GM12878 (cell line): ENCODE results near the gene MAP3K21. TPM values are rescaled to one million over a fixed set of nuclear protein-coding genes. Genes with fewer than 3 reads are reported as not detected.

Experiments
- BCL11A ChIP-seq: IDR thresholded peaks from 2 replicates; pipeline ENCODE4 v1.6.1; 2011; ENCODE audit warnings: low read depth, low read length
- FOS ChIP-seq: IDR thresholded peaks from 3 replicates; pipeline ENCODE4 v1.6.1; 2011; ENCODE audit warnings: borderline replicate concordance; ENCODE audit not compliant: insufficient read length; ENCODE audit errors: extremely low read depth
- GABPA ChIP-seq: IDR thresholded peaks from 2 replicates; pipeline ENCODE4 v1.6.1; 2014; ENCODE audit warnings: antibody characterized with exemption, low read depth, mild to moderate bottlenecking, inconsistent platforms
- MTA2 ChIP-seq: fragments of 450-650 bp; IDR thresholded peaks from 2 replicates; pipeline ENCODE4 v1.6.1; 2016; ENCODE audit warnings: low read depth, mild to moderate bottlenecking, moderate library complexity
- MYC ChIP-seq: IDR thresholded peaks from 2 replicates; pipeline ENCODE4 v1.6.1; 2011; ENCODE audit warnings: mild to moderate bottlenecking, low read length, moderate library complexity, inconsistent platforms; ENCODE audit not compliant: insufficient read depth, insufficient replicate concordance, insufficient read length, severe bottlenecking
- NBN ChIP-seq: fragments of 450-650 bp; IDR thresholded peaks from 2 replicates; pipeline ENCODE4 v1.6.1; 2016
- NFYA ChIP-seq: IDR thresholded peaks from 2 replicates; pipeline ENCODE4 v1.6.1; 2011; ENCODE audit warnings: low read depth, mild to moderate bottlenecking, low read length, improper control_type of control experiment, borderline replicate concordance
- SMAD5 ChIP-seq: IDR thresholded peaks from 2 replicates; pipeline ENCODE4 v1.6.1; 2016; ENCODE audit warnings: antibody characterized with exemption, low read depth
- SREBF1 ChIP-seq: IDR thresholded peaks from 2 replicates; pipeline ENCODE4 v1.6.1; 2012; ENCODE audit warnings: mild to moderate bottlenecking, low read length
- ZNF592 ChIP-seq: fragments of 450-650 bp; IDR thresholded peaks from 2 replicates; pipeline ENCODE4 v1.6.1; 2017; ENCODE audit warnings: mild to moderate bottlenecking, moderate library complexity
- ZNF622 ChIP-seq: fragments of 450-650 bp; IDR thresholded peaks from 2 replicates; pipeline ENCODE4 v1.6.1; 2017; ENCODE audit warnings: mild to moderate bottlenecking, inconsistent platforms
- polyA plus RNA-seq, 11 experiments: library from polyadenylated mRNA; depleted of rRNA in 4 of 11; unstranded in 6 of 11; stranded (reverse) in 5 of 11; fragments of >200 nt; fragmentation: Nextera tagmentation in 4 of 11; fragmentation: Illumina TruSeq in 1 of 11; extraction: Ambion mirVana in 4 of 11; extraction: Trizol in 1 of 11; gene quantifications; 1 replicate in 1 of 11; 2 replicates in 10 of 11; pipeline versions ENCODE4 v1.2.1 to v1.2.3, GENCODE V29; 2011 to 2016; ENCODE audit warnings: inconsistent platforms in 2 of 11, missing spikeins in 2 of 11, low read depth in 1 of 11
- total RNA-seq, 4 experiments: library from RNA; depleted of rRNA in 3 of 4; stranded (reverse); fragments of >200 nt in 3 of 4; fragmentation: Illumina TruSeq in 1 of 4; extraction: Trizol in 1 of 4; gene quantifications; 2 replicates each; pipeline versions ENCODE4 v1.2.1 to v1.2.3, GENCODE V29; 2013 to 2021
- TF ChIP-seq, protein P1 (sequence below): IDR thresholded peaks from 2 replicates; pipeline ENCODE4 v1.6.1; 2012; ENCODE audit warnings: mild to moderate bottlenecking, low read depth, low read length
- TF ChIP-seq, protein P2 (sequence below): IDR thresholded peaks from 2 replicates; pipeline ENCODE4 v1.6.1; 2011; ENCODE audit warnings: low read depth, low read length, improper control_type of control experiment, borderline replicate concordance

Gene MAP3K21
- total and polyA plus RNA-seq, 10 of the 15 experiments (the other 5 are each of a cell fraction or from before 2014, with no cell fraction given) = 0.02 to 0.21 (median 0.09) TPM; not detected in 1

DNA sequence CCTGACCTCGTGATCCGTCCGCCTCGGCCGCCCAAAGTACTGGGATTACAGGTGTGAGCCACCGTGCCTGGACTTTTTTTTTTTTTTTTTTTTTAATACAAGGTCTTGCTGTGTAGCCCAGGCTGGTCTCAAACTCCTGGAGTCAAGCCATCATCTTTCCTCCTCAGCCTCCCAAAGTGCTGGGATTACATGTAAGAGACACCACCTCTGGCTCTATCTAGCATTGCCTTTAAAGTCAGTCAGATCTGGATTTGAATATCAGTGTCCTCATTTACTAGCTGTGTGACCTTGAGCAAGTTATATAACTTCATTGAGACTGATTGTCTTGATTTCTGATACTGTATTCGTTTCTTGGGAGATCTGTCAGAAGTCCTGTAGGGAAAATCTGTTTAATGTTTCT lies 6.6 kb downstream of the MAP3K21 start (continued):
- TF ChIP-seq, protein P1, sequence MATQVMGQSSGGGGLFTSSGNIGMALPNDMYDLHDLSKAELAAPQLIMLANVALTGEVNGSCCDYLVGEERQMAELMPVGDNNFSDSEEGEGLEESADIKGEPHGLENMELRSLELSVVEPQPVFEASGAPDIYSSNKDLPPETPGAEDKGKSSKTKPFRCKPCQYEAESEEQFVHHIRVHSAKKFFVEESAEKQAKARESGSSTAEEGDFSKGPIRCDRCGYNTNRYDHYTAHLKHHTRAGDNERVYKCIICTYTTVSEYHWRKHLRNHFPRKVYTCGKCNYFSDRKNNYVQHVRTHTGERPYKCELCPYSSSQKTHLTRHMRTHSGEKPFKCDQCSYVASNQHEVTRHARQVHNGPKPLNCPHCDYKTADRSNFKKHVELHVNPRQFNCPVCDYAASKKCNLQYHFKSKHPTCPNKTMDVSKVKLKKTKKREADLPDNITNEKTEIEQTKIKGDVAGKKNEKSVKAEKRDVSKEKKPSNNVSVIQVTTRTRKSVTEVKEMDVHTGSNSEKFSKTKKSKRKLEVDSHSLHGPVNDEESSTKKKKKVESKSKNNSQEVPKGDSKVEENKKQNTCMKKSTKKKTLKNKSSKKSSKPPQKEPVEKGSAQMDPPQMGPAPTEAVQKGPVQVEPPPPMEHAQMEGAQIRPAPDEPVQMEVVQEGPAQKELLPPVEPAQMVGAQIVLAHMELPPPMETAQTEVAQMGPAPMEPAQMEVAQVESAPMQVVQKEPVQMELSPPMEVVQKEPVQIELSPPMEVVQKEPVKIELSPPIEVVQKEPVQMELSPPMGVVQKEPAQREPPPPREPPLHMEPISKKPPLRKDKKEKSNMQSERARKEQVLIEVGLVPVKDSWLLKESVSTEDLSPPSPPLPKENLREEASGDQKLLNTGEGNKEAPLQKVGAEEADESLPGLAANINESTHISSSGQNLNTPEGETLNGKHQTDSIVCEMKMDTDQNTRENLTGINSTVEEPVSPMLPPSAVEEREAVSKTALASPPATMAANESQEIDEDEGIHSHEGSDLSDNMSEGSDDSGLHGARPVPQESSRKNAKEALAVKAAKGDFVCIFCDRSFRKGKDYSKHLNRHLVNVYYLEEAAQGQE = no peak
- TF ChIP-seq FOS = no peak
- TF ChIP-seq, protein P2, sequence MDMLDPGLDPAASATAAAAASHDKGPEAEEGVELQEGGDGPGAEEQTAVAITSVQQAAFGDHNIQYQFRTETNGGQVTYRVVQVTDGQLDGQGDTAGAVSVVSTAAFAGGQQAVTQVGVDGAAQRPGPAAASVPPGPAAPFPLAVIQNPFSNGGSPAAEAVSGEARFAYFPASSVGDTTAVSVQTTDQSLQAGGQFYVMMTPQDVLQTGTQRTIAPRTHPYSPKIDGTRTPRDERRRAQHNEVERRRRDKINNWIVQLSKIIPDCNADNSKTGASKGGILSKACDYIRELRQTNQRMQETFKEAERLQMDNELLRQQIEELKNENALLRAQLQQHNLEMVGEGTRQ = no peak
- no peak for TF ChIP-seq MTA2
- TF ChIP-seq ZNF592 = no peak
- no peak for TF ChIP-seq ZNF622
- TF ChIP-seq GABPA = no peak
- TF ChIP-seq NFYA = no peak
- no peak for TF ChIP-seq BCL11A
- no peak for TF ChIP-seq SMAD5
- no peak for TF ChIP-seq MYC
- TF ChIP-seq NBN = no peak
- TF ChIP-seq SREBF1 = no peak
